Subcutaneous adipose tissue (tissue), 4 donors: ENCODE measurements around the gene CLEC6A. TPM values are rescaled to one million over a fixed set of nuclear protein-coding genes. Genes with fewer than 3 reads are reported as not detected.

ENCODE experiments used
- CTCF ChIP-seq: fragments of 450-650 bp; IDR thresholded peaks from one replicate; pipeline ENCODE4 v1.5.1; 2016; ENCODE audit warnings: low read depth, mild to moderate bottlenecking, control low read depth, antibody characterized with exemption, moderate library complexity
- total RNA-seq, 4 donors: library from RNA; depleted of rRNA; stranded (reverse); fragments of >200 nt; gene quantifications; one replicate each; pipeline ENCODE4 v1.1.0, GENCODE V29; 2016

The CLEC6A gene
- total RNA-seq: not detected

GRCh38 chr12:8455727-8456360, at the start of gene CLEC6A:
Gene CLEC6A (plus strand): TSS chr12:8455962. CDS start chr12:8456112, 150 bp downstream.
- TF ChIP-seq CTCF: no peak

- TF ChIP-seq CTCF: no peak
Measured at GRCh38 chr12:8420506-8420905, 35.3 kb upstream of the CLEC6A start.

GRCh38 chr12:8445731-8446130, 10.0 kb upstream of the CLEC6A start:
- no peak for TF ChIP-seq CTCF

- TF ChIP-seq CTCF: no peak
Measured at GRCh38 chr12:8446642-8447547, 8.9 kb upstream of the CLEC6A start.

- no peak for TF ChIP-seq CTCF
Measured at GRCh38 chr12:8449355-8449859, 6.4 kb upstream of the CLEC6A start.

GRCh38 chr12:8452036-8452435, 3.7 kb upstream of the CLEC6A start:
- TF ChIP-seq CTCF: no peak

- no peak for TF ChIP-seq CTCF
Measured at GRCh38 chr12:8453021-8453513, 2.7 kb upstream of the CLEC6A start.
